Lower lobe of right lung (tissue), 2 donors: Measurements from ENCODE around the gene GPR146. TPM values are rescaled to one million over a fixed set of nuclear protein-coding genes. Genes with fewer than 3 reads are reported as not detected.

Experiments used
- ATAC-seq, 2 donors: fragments of 200-7000 bp; cut with Tn5 transposase; one replicate each; pipeline ENCODE4 v1.9.1; 2020 to 2022; ENCODE audit warnings: mild to moderate bottlenecking in 2 of 2, moderate library complexity in 2 of 2
- DNase-seq: peaks from one replicate; pipeline ENCODE4 v3.0.0-alpha.2; 2020
- H3K27ac ChIP-seq: fragments of 200-600 bp; one replicate; pipeline ENCODE4 v1.8.0; 2022
- H3K27me3 ChIP-seq: fragments of 200-600 bp; one replicate; pipeline ENCODE4 v1.8.0; 2022; ENCODE audit warnings: low read depth
- H3K36me3 ChIP-seq: fragments of 200-600 bp; one replicate; pipeline ENCODE4 v1.8.0; 2022; ENCODE audit warnings: mild to moderate bottlenecking
- H3K4me1 ChIP-seq: fragments of 200-600 bp; one replicate; pipeline ENCODE4 v1.8.0; 2022
- H3K4me3 ChIP-seq: fragments of 200-600 bp; one replicate; pipeline ENCODE4 v1.8.0; 2022; ENCODE audit warnings: mild to moderate bottlenecking
- H3K9me3 ChIP-seq: fragments of 200-600 bp; one replicate; pipeline ENCODE4 v1.8.0; 2022
- intact Hi-C: fragments of 100-400 bp; cut with DNase I; formaldehyde crosslinking; loops from one replicate; pipeline ENCODE4 v1.11.0; 2022
- total RNA-seq: library from RNA; stranded (reverse); fragmentation: NEBNext Ultra II Directional; extraction: Animal tissue kit (Norgen Biotek cat#: 25700); gene quantifications from one replicate; pipeline ENCODE4 v1.2.1, GENCODE V29; 2021
- TF ChIP-seq, protein P1 (sequence below): fragments of 200-600 bp; IDR thresholded peaks from one replicate; pipeline ENCODE4 v1.8.0; 2022; ENCODE audit warnings: antibody characterized with exemption, mild to moderate bottlenecking
- donor health status: DM: no; HTN: yes; CAD: no; lungs with severe emphysema.

The GPR146 gene
- total RNA-seq, 1 donor from 2014 or later, result 44.8 TPM

DNA sequence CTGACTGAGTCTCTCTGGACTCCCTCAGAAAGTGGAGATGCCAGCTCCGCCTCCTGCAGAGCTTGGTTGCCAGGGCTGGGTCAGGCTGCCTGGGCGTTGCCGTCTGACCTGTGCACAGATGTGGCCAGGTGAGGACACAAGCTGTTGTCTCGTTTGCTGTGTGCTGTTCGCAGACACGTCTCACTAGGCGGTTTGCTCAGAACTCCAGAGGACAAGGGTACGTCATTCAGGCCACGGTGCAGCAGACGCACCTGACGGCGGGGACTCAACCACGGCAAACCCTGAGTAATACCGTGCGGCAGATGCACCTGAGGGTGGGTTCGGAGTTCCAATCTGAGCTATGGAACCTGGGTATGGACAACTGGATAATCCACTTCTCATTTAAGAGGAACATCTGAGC is 55.3 kb downstream of the GPR146 start:
- Histone ChIP-seq H3K36me3 (no peaks in the 10 kb centered on the region), H3K4me1 (peaks cover 8% of the 10 kb centered on the region), H3K9me3 (no peaks in the 10 kb centered on the region), H3K4me3 (no peak overlapping the region), H3K27me3 (no peaks in the 10 kb centered on the region), H3K27ac (no peak overlapping the region)
- ATAC-seq, result no peak
- TF ChIP-seq, protein P1, sequence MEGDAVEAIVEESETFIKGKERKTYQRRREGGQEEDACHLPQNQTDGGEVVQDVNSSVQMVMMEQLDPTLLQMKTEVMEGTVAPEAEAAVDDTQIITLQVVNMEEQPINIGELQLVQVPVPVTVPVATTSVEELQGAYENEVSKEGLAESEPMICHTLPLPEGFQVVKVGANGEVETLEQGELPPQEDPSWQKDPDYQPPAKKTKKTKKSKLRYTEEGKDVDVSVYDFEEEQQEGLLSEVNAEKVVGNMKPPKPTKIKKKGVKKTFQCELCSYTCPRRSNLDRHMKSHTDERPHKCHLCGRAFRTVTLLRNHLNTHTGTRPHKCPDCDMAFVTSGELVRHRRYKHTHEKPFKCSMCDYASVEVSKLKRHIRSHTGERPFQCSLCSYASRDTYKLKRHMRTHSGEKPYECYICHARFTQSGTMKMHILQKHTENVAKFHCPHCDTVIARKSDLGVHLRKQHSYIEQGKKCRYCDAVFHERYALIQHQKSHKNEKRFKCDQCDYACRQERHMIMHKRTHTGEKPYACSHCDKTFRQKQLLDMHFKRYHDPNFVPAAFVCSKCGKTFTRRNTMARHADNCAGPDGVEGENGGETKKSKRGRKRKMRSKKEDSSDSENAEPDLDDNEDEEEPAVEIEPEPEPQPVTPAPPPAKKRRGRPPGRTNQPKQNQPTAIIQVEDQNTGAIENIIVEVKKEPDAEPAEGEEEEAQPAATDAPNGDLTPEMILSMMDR, result no peak
- intact Hi-C loops, result no loop called here
- DNase-seq, result no peak

DNA sequence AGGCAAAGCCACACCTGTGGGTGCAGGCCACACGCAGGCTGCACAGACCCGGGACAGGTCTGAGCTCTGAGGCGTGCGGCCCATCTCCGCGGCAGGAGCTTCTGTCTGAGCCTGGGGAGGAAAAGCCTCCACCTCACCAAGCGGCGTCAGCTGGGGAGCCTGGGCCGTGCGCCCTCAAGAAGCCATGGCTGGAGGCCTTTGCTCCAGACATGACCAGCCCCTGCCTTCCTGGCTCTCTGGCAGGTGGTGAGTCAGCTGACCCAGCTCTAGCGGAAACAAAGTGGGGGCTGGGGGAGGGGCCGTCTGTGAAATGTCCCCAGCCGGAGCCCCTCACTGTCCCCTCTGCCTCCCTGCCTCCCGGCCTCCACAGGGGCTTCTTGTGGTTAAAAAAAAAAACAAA is 56.0 kb downstream of the GPR146 start:
- peaks cover 8% of the 10 kb centered on the region for H3K4me1 ChIP-seq
- H3K27ac ChIP-seq, result no peak overlapping the region
- H3K9me3 ChIP-seq, result no peaks in the 10 kb centered on the region
- DNase-seq (no peak), ATAC-seq (no peak)
- H3K36me3 ChIP-seq, result no peaks in the 10 kb centered on the region
- no peak overlapping the region for H3K4me3 ChIP-seq
- intact Hi-C loops, result no loop called here
- no peaks in the 10 kb centered on the region for H3K27me3 ChIP-seq
- TF ChIP-seq, protein P1, result no peak

DNA sequence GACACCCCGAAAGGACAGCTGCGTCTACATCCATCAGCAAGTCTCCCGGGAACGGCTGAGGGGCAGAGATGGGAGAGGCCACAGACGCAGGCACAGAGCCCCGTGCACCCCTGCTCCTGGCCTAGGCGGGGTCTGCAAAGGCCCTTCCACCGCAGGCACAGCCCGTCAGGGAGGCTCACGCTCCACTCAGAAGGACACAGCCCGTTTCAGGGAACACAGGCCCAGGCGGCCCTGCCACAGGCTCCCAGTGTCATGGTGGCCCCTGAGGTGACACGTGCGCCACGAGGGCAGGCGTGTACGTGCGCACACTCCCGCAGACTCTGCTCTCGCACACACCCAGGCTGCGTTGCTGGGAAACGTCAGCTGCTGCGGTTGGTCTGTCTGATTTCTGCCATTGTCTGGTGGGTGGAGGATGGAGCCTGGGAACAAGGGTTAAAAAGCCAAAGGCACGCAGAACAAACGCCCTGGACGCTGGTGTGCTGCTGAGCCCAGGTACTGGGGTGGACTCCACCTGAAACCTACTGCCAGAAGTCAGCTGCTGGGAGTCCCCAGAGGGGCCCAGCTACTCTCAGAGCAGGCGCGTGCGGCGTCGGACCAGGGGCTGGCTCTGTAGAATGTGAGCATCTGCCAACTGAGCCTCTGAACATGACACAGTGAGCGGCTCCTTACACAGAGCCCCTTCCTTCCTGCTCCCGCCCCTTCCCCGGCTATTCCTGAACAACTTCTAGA is 56.7 kb downstream of the GPR146 start:
- Histone ChIP-seq H3K4me1 (peaks cover 8% of the 10 kb centered on the region), H3K27me3 (no peaks in the 10 kb centered on the region), H3K9me3 (no peaks in the 10 kb centered on the region), H3K36me3 (no peaks in the 10 kb centered on the region), H3K27ac (no peak overlapping the region), H3K4me3 (no peak overlapping the region)
- ATAC-seq, result no peak
- intact Hi-C loops, result no loop called here
- no peak for DNase-seq
- TF ChIP-seq, protein P1, result no peak

DNA sequence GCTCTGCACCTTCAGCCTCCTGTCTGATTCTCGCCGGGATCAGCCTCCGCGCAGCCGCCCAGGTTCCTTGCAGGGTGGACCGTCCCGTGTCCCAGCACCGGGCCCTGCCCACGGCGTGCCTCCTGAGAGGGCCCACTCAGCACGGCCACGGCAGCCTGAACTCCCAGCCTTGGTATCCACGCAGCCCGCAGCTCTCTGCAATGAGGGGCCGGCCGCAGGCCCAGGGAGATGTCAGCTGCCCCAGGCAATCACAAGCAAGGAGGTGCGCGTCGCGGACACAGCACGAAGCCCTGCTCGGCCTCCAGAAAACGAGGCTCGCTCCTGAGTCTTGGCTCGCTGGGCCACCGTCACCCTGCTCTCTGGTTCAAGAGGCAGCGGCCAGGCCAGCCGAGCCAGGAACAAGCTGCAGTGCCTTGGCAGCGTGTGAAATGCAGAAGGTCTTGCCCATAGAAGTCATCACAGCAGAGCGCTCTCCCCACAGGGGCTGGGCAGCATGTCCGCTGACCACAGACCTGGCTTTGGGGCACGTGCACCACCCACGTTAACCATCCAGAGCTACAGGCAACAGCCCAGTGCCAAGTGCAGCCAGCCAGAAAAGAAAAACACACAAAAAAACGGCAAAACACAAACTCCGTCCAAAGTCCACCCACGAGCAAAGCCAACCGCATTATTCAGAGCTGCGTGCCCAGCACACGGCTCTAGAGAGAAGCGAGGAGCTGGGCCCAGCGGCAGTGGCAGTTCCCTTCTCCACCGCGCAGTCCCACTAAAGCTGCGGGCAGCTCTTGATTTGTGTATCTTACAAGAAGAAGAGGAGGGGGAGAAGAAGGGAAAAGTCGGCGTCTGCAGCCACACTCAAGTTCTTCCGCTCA is 57.5 kb downstream of the GPR146 start:
- no peak for DNase-seq
- H3K36me3 ChIP-seq, result no peaks in the 10 kb centered on the region
- peaks cover under 1% of the 10 kb centered on the region for H3K4me1 ChIP-seq
- intact Hi-C loops, result no loop called here
- no peaks in the 10 kb centered on the region for H3K9me3 ChIP-seq
- ATAC-seq, result no peak
- H3K4me3 ChIP-seq, result no peak overlapping the region
- TF ChIP-seq, protein P1, result no peak
- H3K27me3 ChIP-seq, result no peaks in the 10 kb centered on the region
- H3K27ac ChIP-seq, result no peak overlapping the region

DNA sequence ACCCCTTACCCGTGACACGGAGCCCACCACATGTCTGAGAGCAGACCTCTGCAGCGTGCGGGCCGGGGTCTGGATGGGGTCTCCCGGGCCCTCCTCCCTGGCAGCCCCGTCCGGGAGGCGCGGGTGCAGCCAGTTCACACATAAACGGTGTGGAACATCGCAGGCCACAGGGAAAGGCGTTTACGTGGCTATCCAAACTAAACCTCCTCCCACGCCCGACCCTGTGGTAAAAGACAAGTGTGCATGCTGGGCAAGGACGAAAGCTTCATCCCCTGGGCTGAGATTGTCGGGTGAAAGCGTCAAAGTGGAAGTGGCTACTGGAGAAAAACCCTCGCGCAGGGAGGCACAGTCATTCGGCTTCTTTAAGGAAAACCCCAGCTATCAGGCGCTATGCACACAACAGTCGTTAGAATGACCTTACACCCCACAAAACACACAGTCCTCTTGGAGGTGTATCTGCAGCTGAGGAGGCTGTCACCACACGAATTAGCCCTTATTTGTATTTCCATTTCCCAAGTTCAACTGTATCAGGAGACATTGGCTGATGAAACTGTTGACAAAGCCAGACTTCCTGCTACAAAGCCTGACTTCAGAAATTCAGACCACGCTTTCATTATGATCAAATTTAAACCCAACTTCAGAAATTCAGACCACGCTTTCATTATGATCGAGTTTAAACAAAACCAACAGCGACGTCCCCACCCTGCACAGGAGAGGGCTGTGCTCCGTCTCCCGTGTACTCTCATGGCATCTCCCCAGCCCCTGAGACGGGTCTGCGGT is 58.9 kb downstream of the GPR146 start:
- intact Hi-C loops, result no loop called here
- no peak overlapping the region for H3K27ac ChIP-seq
- TF ChIP-seq, protein P1, result no peak
- no peaks in the 10 kb centered on the region for H3K36me3 ChIP-seq
- ATAC-seq, result no peak
- no peaks in the 10 kb centered on the region for H3K9me3 ChIP-seq
- no peak overlapping the region for H3K4me3 ChIP-seq
- H3K4me1 ChIP-seq, result no peaks in the 10 kb centered on the region
- no peaks in the 10 kb centered on the region for H3K27me3 ChIP-seq
- DNase-seq, result no peak
